ENCODE data around the gene G6PD.

G6PD gene

GRCh38 chrX:154486052-154486395 is 60.6 kb downstream of the G6PD start:
- DNase-seq = peak; percentile 15 to 26

GRCh38 chrX:154485150-154486051 is 61.2 kb downstream of the G6PD start:
- no peak for DNase-seq

- DNase-seq = no peak
These were observed 62.1 kb downstream of the G6PD start for GRCh38 chrX:154484255-154485149.

- DNase-seq = no peak
These were observed 63.3 kb downstream of the G6PD start for GRCh38 chrX:154483325-154483724.

- no peak for DNase-seq
These were observed 63.9 kb downstream of the G6PD start for GRCh38 chrX:154482786-154483185.

- DNase-seq = no peak
These were observed 64.6 kb downstream of the G6PD start for GRCh38 chrX:154481911-154482601.
